HepG2 (cell line): ENCODE results near the gene UTF1. TPM values are rescaled to one million over a fixed set of nuclear protein-coding genes. Genes with fewer than 3 reads are reported as not detected.

Source experiments
- ATAC-seq: fragments of 200-7000 bp; cut with Tn5 transposase; 3 replicates; pipeline ENCODE4 v1.9.1; 2020; ENCODE audit warnings: mild to moderate bottlenecking, moderate library complexity
- BruUV-seq: library from RNA; stranded (reverse); fragments of 400-500 nt; replicated peaks from 2 replicates; lab custom pipeline; 2021; lab: Mats Ljungman, UMichigan
- CTCF ChIA-PET: fragments of 300-600 bp; formaldehyde crosslinking; extraction: SDS; loops from one replicate; lab custom pipeline; 2021; ENCODE audit warnings: low total read pairs, inconsistent platforms, low intra/inter-chr PET ratio; lab: Yijun Ruan, JAX
- POLR2A ChIA-PET: fragments of 350-600 bp; sonication (Branson Sonifier 250); formaldehyde crosslinking; loops from one replicate; lab custom pipeline; 2020; ENCODE audit warnings: antibody characterized with exemption, inconsistent platforms; lab: Yijun Ruan, JAX
- DNase-seq: peaks from one replicate; pipeline ENCODE4 v3.0.0-alpha.2; 2015; ENCODE audit warnings: low spot score
- FAIRE-seq: peaks from 3 replicates; lab custom pipeline; 2011; peaks lifted over from hg19 to GRCh38; lab: Jason Lieb, UNC
- H2AFZ ChIP-seq: one replicate; pipeline ENCODE4 v1.6.1; 2011; ENCODE audit warnings: low read length, inconsistent platforms
- H3K27ac ChIP-seq: fragments of 300-600 bp; 3 replicates; pipeline ENCODE4 v1.8.0; 2011; ENCODE audit warnings: mixed run types, mild to moderate bottlenecking, mixed read lengths, low read length, inconsistent platforms; ENCODE audit not compliant: insufficient read depth; ENCODE audit errors: extremely low read length
- H3K27me3 ChIP-seq, 2 experiments: fragments of 200-600 bp in 1 of 2; 2 replicates in 1 of 2; 3 replicates in 1 of 2; pipeline versions ENCODE4 v1.6.0 to v1.8.0; 2011; ENCODE audit warnings: low read length in 2 of 2, mild to moderate bottlenecking in 2 of 2, moderate library complexity in 2 of 2, inconsistent platforms in 1 of 2; ENCODE audit not compliant: insufficient read depth in 2 of 2, control insufficient read depth in 1 of 2
- H3K36me3 ChIP-seq, 2 experiments: fragments of 200-600 bp in 1 of 2; replicated peaks in 1 of 2; 2 replicates in 1 of 2; 3 replicates in 1 of 2; pipeline versions ENCODE4 v1.5.1 to v1.8.0; 2011; ENCODE audit warnings: low read length in 2 of 2, inconsistent platforms in 1 of 2; ENCODE audit not compliant: insufficient read depth in 2 of 2, control insufficient read depth in 1 of 2
- H3K4me1 ChIP-seq: 2 replicates; pipeline ENCODE4 v1.5.1; 2012; ENCODE audit warnings: low read length, inconsistent platforms; ENCODE audit not compliant: insufficient read depth
- H3K4me2 ChIP-seq: 2 replicates; pipeline ENCODE4 v1.6.0; 2011; ENCODE audit warnings: low read depth, low read length, inconsistent platforms
- H3K4me3 ChIP-seq, 3 experiments: fragments of 200-600 bp in 1 of 3; sonication (generic), shearing (Covaris generic) in 1 of 3; replicated peaks in 1 of 3; 2 replicates each; pipeline ENCODE4 v1.5.1; 2011 to 2016; ENCODE audit warnings: low read length in 3 of 3, inconsistent platforms in 2 of 3, low read depth in 2 of 3, mild to moderate bottlenecking in 2 of 3, control low read depth in 1 of 3, mixed read lengths in 1 of 3; ENCODE audit not compliant: insufficient read depth in 1 of 3
- H3K79me2 ChIP-seq: one replicate; pipeline ENCODE4 v1.6.1; 2011; ENCODE audit warnings: low read length, inconsistent platforms; ENCODE audit not compliant: insufficient read depth
- H3K9ac ChIP-seq: 2 replicates; pipeline ENCODE4 v1.6.0; 2011; ENCODE audit warnings: mild to moderate bottlenecking, low read depth, low read length, inconsistent platforms; ENCODE audit not compliant: insufficient read depth
- H3K9me3 ChIP-seq: 2 replicates; pipeline ENCODE4 v1.5.1; 2012; ENCODE audit warnings: mild to moderate bottlenecking, low read length
- H4K20me1 ChIP-seq: 2 replicates; pipeline ENCODE4 v1.6.0; 2011; ENCODE audit warnings: inconsistent platforms, mild to moderate bottlenecking, low read length, moderate library complexity; ENCODE audit not compliant: insufficient read depth
- KAT8 ChIP-seq: IDR thresholded peaks from 2 replicates; pipeline ENCODE4 v1.6.1; 2016; ENCODE audit warnings: missing genetic modification reagents, missing compliant biosample characterization
- MYC ChIP-seq: sonication (generic); formaldehyde crosslinking; IDR thresholded peaks from 2 replicates; pipeline ENCODE4 v1.9.0; 2021; ENCODE audit warnings: missing genetic modification reagents, borderline replicate concordance
- NFKB2 ChIP-seq: sonication (generic); formaldehyde crosslinking; IDR thresholded peaks from 2 replicates; pipeline ENCODE4 v1.4.0; 2020; ENCODE audit warnings: missing genetic modification reagents, borderline replicate concordance
- NR3C1 ChIP-seq: sonication (generic); formaldehyde crosslinking; IDR thresholded peaks from 2 replicates; pipeline ENCODE4 v1.4.0; 2020; ENCODE audit warnings: missing genetic modification reagents
- PHB2 ChIP-seq: fragments of 450-650 bp; IDR thresholded peaks from 2 replicates; pipeline ENCODE4 v1.6.1; 2018; ENCODE audit not compliant: partially characterized antibody
- POGZ ChIP-seq: sonication (generic); formaldehyde crosslinking; IDR thresholded peaks from 2 replicates; pipeline ENCODE4 v1.4.0; 2020; ENCODE audit warnings: mild to moderate bottlenecking, missing genetic modification reagents
- RARA ChIP-seq: IDR thresholded peaks from 2 replicates; pipeline ENCODE4 v1.6.1; 2016; ENCODE audit warnings: missing genetic modification reagents, missing compliant biosample characterization
- TOE1 ChIP-seq: sonication (generic); formaldehyde crosslinking; IDR thresholded peaks from 2 replicates; pipeline ENCODE4 v1.4.0; 2020; ENCODE audit warnings: mild to moderate bottlenecking, missing genetic modification reagents
- ZNF280B ChIP-seq: sonication (generic); formaldehyde crosslinking; IDR thresholded peaks from 2 replicates; pipeline ENCODE4 v1.5.0; 2020; ENCODE audit warnings: missing genetic modification reagents, mild to moderate bottlenecking, borderline replicate concordance
- ZNF292 ChIP-seq: sonication (generic); formaldehyde crosslinking; IDR thresholded peaks from 2 replicates; pipeline ENCODE4 v1.8.1; 2022; ENCODE audit warnings: mild to moderate bottlenecking, low read depth, missing genetic modification reagents, borderline replicate concordance
- ZNF552 ChIP-seq: sonication (generic); formaldehyde crosslinking; IDR thresholded peaks from 2 replicates; pipeline ENCODE4 v1.9.0; 2022; ENCODE audit warnings: missing genetic modification reagents, mild to moderate bottlenecking, borderline replicate concordance
- WGBS: methylation state at CpG from one replicate; pipeline ENCODE4 v1.1.6; 2017; ENCODE audit warnings: low lambda C conversion rate; 5-methylcytosine and 5-hydroxymethylcytosine counted together
- in situ Hi-C: cut with HindIII; loops from 2 replicates; pipeline ENCODE4 v1.10.0; 2017; ENCODE audit warnings: low pct_unique_long_range_greater_than_20kb; ENCODE audit not compliant: extremely low pct_ligation_motif_present
- intact Hi-C: fragments of 100-400 bp; cut with micrococcal nuclease; formaldehyde crosslinking; loops from one replicate; pipeline ENCODE4 v1.10.0; 2022; ENCODE audit not compliant: unreplicated experiment
- polyA plus RNA-seq, 8 experiments: library from polyadenylated mRNA; depleted of rRNA in 3 of 8; stranded (reverse) in 7 of 8; unstranded in 1 of 8; fragments of >200 nt; fragmentation: Illumina TruSeq in 4 of 8; extraction: Trizol in 4 of 8; gene quantifications; 2 replicates each; pipeline versions ENCODE4 v1.2.1 to v1.2.3, GENCODE V29; 2011 to 2016; ENCODE audit warnings: low read depth in 4 of 8, missing spikeins in 1 of 8, mixed read lengths in 1 of 8; ENCODE audit not compliant: insufficient read depth in 1 of 8
- total RNA-seq, 5 experiments: library from RNA; depleted of rRNA; stranded (reverse); fragments of >200 nt; fragmentation: Illumina TruSeq; extraction: Trizol; gene quantifications; 2 replicates each; pipeline ENCODE4 v1.2.3, GENCODE V29; 2016; ENCODE audit warnings: low read depth in 1 of 5
- TF ChIP-seq, protein P1 (sequence below): IDR thresholded peaks from 2 replicates; pipeline ENCODE4 v1.6.1; 2012; ENCODE audit warnings: low read depth, low read length, improper control_type of control experiment
- TF ChIP-seq, protein P2 (sequence below): sonication (generic); formaldehyde crosslinking; IDR thresholded peaks from 2 replicates; pipeline ENCODE4 v1.5.1; 2020; ENCODE audit warnings: missing genetic modification reagents, mild to moderate bottlenecking, borderline replicate concordance

Gene UTF1
- total and polyA plus RNA-seq, 2 of the 13 experiments (the other 11 are each of a cell fraction or from before 2014, with no cell fraction given) = not detected

- H3K9ac ChIP-seq = no peak overlapping the region
- H2AFZ ChIP-seq = no peak overlapping the region
- ChIA-PET POLR2A (no interaction called here), CTCF (no interaction called here)
- BruUV-seq = no TSS peak
- in situ Hi-C loops (no loop called here), intact Hi-C loops (no loop called here)
- H3K9me3 ChIP-seq = no peaks in the 10 kb centered on the region
- ATAC-seq (no peak), FAIRE-seq (no peak), DNase-seq (no peak)
- TF ChIP-seq, protein P1, sequence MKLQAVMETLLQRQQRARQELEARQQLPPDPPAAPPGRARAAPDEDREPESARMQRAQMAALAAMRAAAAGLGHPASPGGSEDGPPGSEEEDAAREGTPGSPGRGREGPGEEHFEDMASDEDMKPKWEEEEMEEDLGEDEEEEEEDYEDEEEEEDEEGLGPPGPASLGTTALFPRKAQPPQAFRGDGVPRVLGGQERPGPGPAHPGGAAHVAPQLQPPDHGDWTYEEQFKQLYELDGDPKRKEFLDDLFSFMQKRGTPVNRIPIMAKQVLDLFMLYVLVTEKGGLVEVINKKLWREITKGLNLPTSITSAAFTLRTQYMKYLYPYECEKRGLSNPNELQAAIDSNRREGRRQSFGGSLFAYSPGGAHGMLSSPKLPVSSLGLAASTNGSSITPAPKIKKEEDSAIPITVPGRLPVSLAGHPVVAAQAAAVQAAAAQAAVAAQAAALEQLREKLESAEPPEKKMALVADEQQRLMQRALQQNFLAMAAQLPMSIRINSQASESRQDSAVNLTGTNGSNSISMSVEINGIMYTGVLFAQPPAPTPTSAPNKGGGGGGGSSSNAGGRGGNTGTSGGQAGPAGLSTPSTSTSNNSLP = no peak
- no peak for TF ChIP-seq ZNF280B (CRISPR knock-in tag)
- TF ChIP-seq KAT8 (CRISPR knock-in tag) = no peak
- TF ChIP-seq PHB2 = no peak
- no peak for TF ChIP-seq MYC
- TF ChIP-seq NFKB2 (CRISPR knock-in tag) = no peak
- TF ChIP-seq ZNF552 = no peak
- TF ChIP-seq, protein P2, sequence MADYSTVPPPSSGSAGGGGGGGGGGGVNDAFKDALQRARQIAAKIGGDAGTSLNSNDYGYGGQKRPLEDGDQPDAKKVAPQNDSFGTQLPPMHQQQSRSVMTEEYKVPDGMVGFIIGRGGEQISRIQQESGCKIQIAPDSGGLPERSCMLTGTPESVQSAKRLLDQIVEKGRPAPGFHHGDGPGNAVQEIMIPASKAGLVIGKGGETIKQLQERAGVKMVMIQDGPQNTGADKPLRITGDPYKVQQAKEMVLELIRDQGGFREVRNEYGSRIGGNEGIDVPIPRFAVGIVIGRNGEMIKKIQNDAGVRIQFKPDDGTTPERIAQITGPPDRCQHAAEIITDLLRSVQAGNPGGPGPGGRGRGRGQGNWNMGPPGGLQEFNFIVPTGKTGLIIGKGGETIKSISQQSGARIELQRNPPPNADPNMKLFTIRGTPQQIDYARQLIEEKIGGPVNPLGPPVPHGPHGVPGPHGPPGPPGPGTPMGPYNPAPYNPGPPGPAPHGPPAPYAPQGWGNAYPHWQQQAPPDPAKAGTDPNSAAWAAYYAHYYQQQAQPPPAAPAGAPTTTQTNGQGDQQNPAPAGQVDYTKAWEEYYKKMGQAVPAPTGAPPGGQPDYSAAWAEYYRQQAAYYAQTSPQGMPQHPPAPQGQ (CRISPR knock-in tag) = no peak
- TF ChIP-seq TOE1 (CRISPR knock-in tag) = no peak
- no peak for TF ChIP-seq NR3C1 (CRISPR knock-in tag)
- TF ChIP-seq ZNF292 (CRISPR knock-in tag) = no peak
- no peak for TF ChIP-seq POGZ (CRISPR knock-in tag)
- no peak for TF ChIP-seq RARA
- no peaks in the 10 kb centered on the region for H3K79me2 ChIP-seq
- 6% methylated on average over 4 of the region's 4 CpGs for WGBS
- peaks cover 17 to 62% of the 10 kb centered on the region in 2 experiments; a peak in 4 of 5 replicates for H3K27me3 ChIP-seq
- no peaks in the 10 kb centered on the region for H4K20me1 ChIP-seq
- H3K4me2 ChIP-seq = no peak overlapping the region
- H3K36me3 ChIP-seq = no peaks in the 10 kb centered on the region
- H3K4me1 ChIP-seq = no peaks in the 10 kb centered on the region
- no peak overlapping the region for H3K27ac ChIP-seq
- H3K4me3 ChIP-seq = no peak overlapping the region
These were observed 35.9 kb upstream of the UTF1 start for GRCh38 chr10:133194151-133194550.
